ENCODE results near the gene CDKAL1.

The CDKAL1 gene

GRCh38 chr6:21095462-21095861 is 561.2 kb downstream of the CDKAL1 start:
- no peak for TF ChIP-seq CTCF (conservative IDR thresholded peaks at IDR 0.05)
- no peak overlapping the region for H3K27ac ChIP-seq

- no peak overlapping the region for H3K27ac ChIP-seq
- no peak for TF ChIP-seq CTCF (conservative IDR thresholded peaks at IDR 0.05)
Measured at GRCh38 chr6:21098134-21098533, 563.9 kb downstream of the CDKAL1 start.

DNA sequence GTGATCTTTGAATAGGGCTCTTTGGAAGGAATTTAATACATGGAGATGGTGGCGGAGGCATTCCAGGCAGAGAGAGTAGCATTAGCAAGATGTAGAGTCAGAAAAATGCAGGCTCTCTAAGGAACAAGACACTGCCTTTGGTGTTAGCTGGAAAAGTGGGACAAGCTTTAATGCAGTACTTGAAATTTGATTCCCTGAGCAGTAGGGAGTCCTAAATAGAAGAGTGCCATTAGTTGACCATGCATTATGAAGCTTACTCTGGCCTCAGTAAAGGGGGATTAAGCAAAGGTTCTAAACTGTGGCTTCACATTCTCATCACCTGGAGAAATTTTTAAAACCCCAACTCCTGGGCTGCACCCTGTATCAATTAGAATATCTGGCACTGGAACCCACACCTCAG is 564.5 kb downstream of the CDKAL1 start:
- no peak for TF ChIP-seq CTCF (conservative IDR thresholded peaks at IDR 0.05)
- no peak overlapping the region for H3K27ac ChIP-seq

DNA sequence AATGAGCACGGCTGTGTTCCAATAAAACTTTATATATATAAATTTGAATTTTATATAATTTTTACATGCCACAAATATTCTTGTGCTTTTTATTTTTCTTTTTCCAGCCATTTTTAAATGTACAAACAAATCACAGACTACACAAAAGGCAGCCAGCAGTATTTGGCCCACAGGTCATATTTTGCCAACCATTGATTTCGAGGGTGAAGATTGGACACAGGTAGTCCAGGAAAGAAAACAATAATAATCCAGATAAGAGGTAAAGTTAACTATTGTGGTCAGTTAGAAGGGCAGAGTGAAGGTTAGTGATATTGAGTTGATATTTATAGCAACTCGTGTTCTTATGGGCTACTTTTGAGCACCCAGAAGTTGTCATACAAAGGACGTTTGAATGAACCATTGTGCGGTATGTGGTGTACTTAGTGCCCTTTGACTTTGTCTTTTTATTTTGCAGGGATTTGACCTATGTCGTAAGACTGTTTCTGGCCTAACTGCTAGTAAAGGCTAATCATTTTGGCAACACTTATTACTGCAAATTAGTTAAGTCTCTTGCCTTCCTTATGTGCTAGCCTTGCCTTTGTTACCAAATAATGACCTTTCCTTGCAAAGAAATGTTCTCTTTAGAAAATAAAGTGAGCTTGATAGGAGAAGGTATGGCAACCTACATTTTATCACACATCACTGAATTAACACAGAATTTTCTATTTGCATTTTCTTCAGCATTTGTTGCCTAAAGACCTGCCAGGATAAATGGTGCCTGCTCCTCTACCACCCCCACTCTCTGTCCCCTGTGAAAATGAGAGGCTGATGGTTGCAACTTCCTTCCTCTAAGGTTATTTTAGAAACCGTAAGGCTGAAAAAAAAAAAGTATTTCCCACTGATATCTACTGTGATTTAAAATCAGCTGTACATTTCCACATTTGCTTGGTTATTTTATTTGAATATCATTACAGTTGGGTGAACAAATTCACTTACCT is 565.4 kb downstream of the CDKAL1 start:
- TF ChIP-seq CTCF (conservative IDR thresholded peaks at IDR 0.05) = no peak
- no peak overlapping the region for H3K27ac ChIP-seq

- no peak overlapping the region for H3K27ac ChIP-seq
Measured at GRCh38 chr6:21100991-21101390, 566.7 kb downstream of the CDKAL1 start.

GRCh38 chr6:21101694-21102093 is 567.4 kb downstream of the CDKAL1 start:
- no peak overlapping the region for H3K27ac ChIP-seq
- no peak for TF ChIP-seq CTCF (conservative IDR thresholded peaks at IDR 0.05)

More at GRCh38 chr6:21100991-21101390, 566.7 kb downstream of the CDKAL1 start:
- no peak for TF ChIP-seq CTCF (conservative IDR thresholded peaks at IDR 0.05)

DNA sequence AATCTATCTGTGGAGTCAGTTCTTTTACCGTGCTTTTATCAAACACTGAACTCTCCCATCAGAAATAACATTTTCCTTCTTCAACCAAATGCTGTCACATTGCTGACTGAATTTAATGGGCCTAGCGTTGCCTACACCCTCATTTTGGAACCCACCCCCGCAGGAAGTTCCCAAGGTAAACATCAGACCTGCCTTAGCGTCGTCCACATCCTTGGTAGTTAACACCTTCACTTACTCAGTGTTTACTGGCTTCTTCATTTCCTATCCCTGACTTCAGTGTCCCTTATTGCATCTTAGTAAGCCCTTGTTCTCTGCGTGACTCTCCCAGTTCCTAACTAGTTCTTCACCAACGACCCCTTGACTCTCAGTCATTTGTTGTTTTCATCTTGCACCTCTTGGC is 567.9 kb downstream of the CDKAL1 start:
- no peak overlapping the region for H3K27ac ChIP-seq
- no peak for TF ChIP-seq CTCF (conservative IDR thresholded peaks at IDR 0.05)
